DND-41 (cell line): ENCODE measurements around the gene CAVIN2.

Experiments
- EZH2 ChIP-seq: IDR thresholded peaks from 3 replicates; pipeline ENCODE4 v1.6.1; 2012; ENCODE audit warnings: borderline replicate concordance, low read depth, mild to moderate bottlenecking, moderate library complexity, low read length, inconsistent platforms; ENCODE audit not compliant: severe bottlenecking
- TF ChIP-seq, protein P1 (sequence below): IDR thresholded peaks from 2 replicates; pipeline ENCODE4 v1.5.1; 2012; ENCODE audit warnings: borderline replicate concordance, low read length, moderate library complexity, mild to moderate bottlenecking; ENCODE audit not compliant: poor library complexity, severe bottlenecking; ENCODE audit errors: extremely low read depth

- TF ChIP-seq, protein P1, sequence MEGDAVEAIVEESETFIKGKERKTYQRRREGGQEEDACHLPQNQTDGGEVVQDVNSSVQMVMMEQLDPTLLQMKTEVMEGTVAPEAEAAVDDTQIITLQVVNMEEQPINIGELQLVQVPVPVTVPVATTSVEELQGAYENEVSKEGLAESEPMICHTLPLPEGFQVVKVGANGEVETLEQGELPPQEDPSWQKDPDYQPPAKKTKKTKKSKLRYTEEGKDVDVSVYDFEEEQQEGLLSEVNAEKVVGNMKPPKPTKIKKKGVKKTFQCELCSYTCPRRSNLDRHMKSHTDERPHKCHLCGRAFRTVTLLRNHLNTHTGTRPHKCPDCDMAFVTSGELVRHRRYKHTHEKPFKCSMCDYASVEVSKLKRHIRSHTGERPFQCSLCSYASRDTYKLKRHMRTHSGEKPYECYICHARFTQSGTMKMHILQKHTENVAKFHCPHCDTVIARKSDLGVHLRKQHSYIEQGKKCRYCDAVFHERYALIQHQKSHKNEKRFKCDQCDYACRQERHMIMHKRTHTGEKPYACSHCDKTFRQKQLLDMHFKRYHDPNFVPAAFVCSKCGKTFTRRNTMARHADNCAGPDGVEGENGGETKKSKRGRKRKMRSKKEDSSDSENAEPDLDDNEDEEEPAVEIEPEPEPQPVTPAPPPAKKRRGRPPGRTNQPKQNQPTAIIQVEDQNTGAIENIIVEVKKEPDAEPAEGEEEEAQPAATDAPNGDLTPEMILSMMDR, result no peak
- TF ChIP-seq EZH2, result no peak
Observed at GRCh38 chr2:191892391-191892790, 45.5 kb upstream of the CAVIN2 start.
